Mesendoderm (in vitro differentiated cells): ENCODE results near the gene OSBPL10.

Source experiments
- DNase-seq: peaks from one replicate; pipeline ENCODE4 v3.0.0; 2013
- H2AK5ac ChIP-seq: 2 replicates; pipeline ENCODE4 v1.6.1; 2013; ENCODE audit warnings: low read length, inconsistent platforms
- H2BK120ac ChIP-seq: 2 replicates; pipeline ENCODE4 v1.6.1; 2013; ENCODE audit warnings: low read depth, mild to moderate bottlenecking, low read length, moderate library complexity, mixed read lengths
- H2BK15ac ChIP-seq: replicated peaks from 2 replicates; pipeline ENCODE4 v1.6.1; 2013; ENCODE audit warnings: low read depth, mild to moderate bottlenecking, moderate library complexity
- H2BK5ac ChIP-seq: 2 replicates; pipeline ENCODE4 v1.6.1; 2013; ENCODE audit warnings: low read length, inconsistent platforms
- H3K18ac ChIP-seq: 2 replicates; pipeline ENCODE4 v1.6.1; 2013; ENCODE audit warnings: mild to moderate bottlenecking, low read length, mixed read lengths
- H3K23ac ChIP-seq: one replicate; pipeline ENCODE4 v1.6.1; 2013; ENCODE audit warnings: low read length
- H3K27ac ChIP-seq: 2 replicates; pipeline ENCODE4 v1.5.1; 2013; ENCODE audit warnings: low read depth, mild to moderate bottlenecking, inconsistent platforms, low read length, moderate library complexity
- H3K27me3 ChIP-seq: 2 replicates; pipeline ENCODE4 v1.6.1; 2013; ENCODE audit warnings: low read length, control low read depth, mild to moderate bottlenecking, inconsistent platforms; ENCODE audit not compliant: insufficient read depth, poor library complexity
- H3K36me3 ChIP-seq: 2 replicates; pipeline ENCODE4 v1.6.1; 2013; ENCODE audit warnings: low read length, inconsistent platforms; ENCODE audit not compliant: control insufficient read depth, insufficient read depth
- H3K4ac ChIP-seq: one replicate; pipeline ENCODE4 v1.6.1; 2013; ENCODE audit warnings: low read depth, mild to moderate bottlenecking, low read length, moderate library complexity
- H3K4me1 ChIP-seq: 2 replicates; pipeline ENCODE4 v1.6.1; 2013; ENCODE audit warnings: low read depth, low read length, inconsistent platforms; ENCODE audit not compliant: control insufficient read depth
- H3K4me2 ChIP-seq: 2 replicates; pipeline ENCODE4 v1.6.1; 2013; ENCODE audit warnings: low read length
- H3K4me3 ChIP-seq: 2 replicates; pipeline ENCODE4 v1.5.1; 2013; ENCODE audit warnings: mild to moderate bottlenecking, low read length
- H3K56ac ChIP-seq: one replicate; pipeline ENCODE4 v1.6.1; 2013; ENCODE audit warnings: low read length
- H3K79me1 ChIP-seq: 2 replicates; pipeline ENCODE4 v1.6.1; 2013; ENCODE audit warnings: low read length, inconsistent platforms
- H3K79me2 ChIP-seq: 2 replicates; pipeline ENCODE4 v1.6.1; 2013; ENCODE audit warnings: mild to moderate bottlenecking, low read length; ENCODE audit not compliant: control insufficient read depth, insufficient read depth
- H3K9ac ChIP-seq: 2 replicates; pipeline ENCODE4 v1.6.1; 2013; ENCODE audit warnings: low read length, inconsistent platforms
- H4K5ac ChIP-seq: one replicate; pipeline ENCODE4 v1.6.1; 2013; ENCODE audit warnings: low read length
- H4K8ac ChIP-seq: one replicate; pipeline ENCODE4 v1.6.1; 2013; ENCODE audit warnings: low read depth, mild to moderate bottlenecking, control low read depth, low read length, moderate library complexity
- WGBS: extraction: QIAGEN DNeasy Blood & Tissue Kit; methylation state at CpG from one replicate; pipeline ENCODE4 v1.1.7; 2013; ENCODE audit warnings: low lambda C conversion rate, missing lambda C conversion rate; ENCODE audit not compliant: insufficient coverage; ENCODE audit errors: extremely low coverage; 5-methylcytosine and 5-hydroxymethylcytosine counted together

The OSBPL10 gene

DNA sequence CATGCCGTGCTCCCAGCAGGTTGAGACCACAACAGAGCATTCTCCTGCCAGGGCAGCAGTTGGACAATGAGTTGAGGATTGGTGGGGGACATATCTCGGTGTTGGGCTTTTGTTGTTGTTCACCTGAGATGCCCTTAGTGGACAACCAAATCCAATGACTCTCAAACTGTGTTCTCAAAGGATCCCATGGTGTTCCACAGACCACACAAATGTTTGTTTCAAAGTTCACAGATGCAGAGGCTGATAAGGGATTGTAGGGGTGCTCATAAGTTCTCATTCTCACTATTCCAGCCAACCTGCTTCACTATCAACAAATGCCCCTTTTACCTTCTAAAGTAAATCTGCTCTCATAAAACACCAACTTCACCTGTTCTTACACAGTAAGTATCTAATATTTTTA lies 159.9 kb downstream of the OSBPL10 start:
- Histone ChIP-seq H2AK5ac (no peak overlapping the region), H4K8ac (no peak overlapping the region), H2BK15ac (no peak overlapping the region), H3K4me3 (no peak overlapping the region), H2BK120ac (no peak overlapping the region), H3K9ac (no peak overlapping the region), H3K4ac (no peak overlapping the region), H3K79me1 (no peaks in the 10 kb centered on the region), H3K18ac (no peak overlapping the region), H3K27ac (no peak overlapping the region), H3K4me1 (no peaks in the 10 kb centered on the region), H3K4me2 (no peak overlapping the region), H4K5ac (no peak overlapping the region), H3K79me2 (no peaks in the 10 kb centered on the region), H3K27me3 (no peaks in the 10 kb centered on the region), H2BK5ac (no peak overlapping the region), H3K56ac (no peak overlapping the region), H3K23ac (no peak overlapping the region), H3K36me3 (no peaks in the 10 kb centered on the region)
- no peak for DNase-seq
- WGBS = no CpG with 5 or more reads among the region's 2 CpGs

DNA sequence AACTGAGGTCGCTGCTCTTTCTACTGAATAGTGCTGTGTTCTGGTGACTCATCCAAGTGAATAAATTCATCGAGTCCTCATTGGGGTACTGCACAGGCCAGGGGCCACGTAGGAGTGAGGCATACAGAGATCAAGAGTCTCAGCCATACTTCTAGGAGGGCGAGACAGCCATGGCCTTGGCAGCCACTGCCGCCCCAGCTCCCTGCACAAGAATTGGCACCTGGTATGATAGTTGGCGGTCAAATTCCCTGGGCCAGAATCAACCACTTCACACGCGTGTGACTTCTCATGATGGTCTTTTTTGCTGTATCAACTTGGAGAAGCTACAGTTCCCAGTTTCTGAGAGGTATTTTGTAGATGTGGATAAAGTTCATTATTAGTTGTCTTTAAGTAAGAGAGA lies 161.6 kb downstream of the OSBPL10 start:
- no peak overlapping the region for H3K23ac ChIP-seq
- no peaks in the 10 kb centered on the region for H3K79me2 ChIP-seq
- H2BK120ac ChIP-seq = no peak overlapping the region
- H2AK5ac ChIP-seq = no peak overlapping the region
- no peak overlapping the region for H3K27ac ChIP-seq
- no peaks in the 10 kb centered on the region for H3K27me3 ChIP-seq
- H3K56ac ChIP-seq = no peak overlapping the region
- no peak overlapping the region for H4K5ac ChIP-seq
- DNase-seq = no peak
- H4K8ac ChIP-seq = no peak overlapping the region
- no peak overlapping the region for H3K4me2 ChIP-seq
- no peaks in the 10 kb centered on the region for H3K79me1 ChIP-seq
- no peak overlapping the region for H2BK15ac ChIP-seq
- no peak overlapping the region for H2BK5ac ChIP-seq
- H3K4me3 ChIP-seq = no peak overlapping the region
- no CpG with 5 or more reads among the region's 8 CpGs for WGBS
- H3K36me3 ChIP-seq = no peaks in the 10 kb centered on the region
- no peak overlapping the region for H3K18ac ChIP-seq
- H3K9ac ChIP-seq = no peak overlapping the region
- peaks cover 3% of the 10 kb centered on the region for H3K4me1 ChIP-seq
- H3K4ac ChIP-seq = no peak overlapping the region

DNA sequence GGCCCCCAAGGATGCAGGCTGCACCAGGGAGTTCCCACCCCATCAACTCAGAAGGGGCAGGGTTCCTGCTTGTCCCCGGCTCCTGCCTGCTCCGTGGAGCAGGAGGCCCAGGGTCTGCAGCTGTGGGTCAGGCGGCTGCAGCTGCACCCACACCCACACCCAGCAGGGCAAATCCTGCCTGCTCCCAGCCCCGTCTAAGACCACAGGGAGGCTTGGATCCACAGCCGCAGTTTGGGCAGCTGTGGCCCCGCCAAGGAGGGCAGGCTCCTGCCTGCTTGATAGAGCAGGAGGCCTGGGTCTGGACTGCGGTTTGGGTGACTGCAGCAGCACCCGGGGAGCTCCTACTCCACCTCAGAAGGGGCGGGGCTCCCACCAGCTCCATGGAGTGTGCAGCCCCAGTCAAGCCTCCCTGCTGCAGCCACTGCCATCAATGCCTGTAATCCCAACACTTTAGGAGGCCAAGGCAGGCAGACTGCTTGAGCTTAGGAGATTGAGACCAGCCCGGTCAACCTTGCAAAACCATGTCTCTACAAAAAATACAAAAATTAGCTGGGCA lies 163.6 kb downstream of the OSBPL10 start:
- no peak overlapping the region for H3K18ac ChIP-seq
- no peaks in the 10 kb centered on the region for H3K36me3 ChIP-seq
- H3K56ac ChIP-seq = no peak overlapping the region
- no peak overlapping the region for H2BK5ac ChIP-seq
- H3K4me1 ChIP-seq = peaks cover 3% of the 10 kb centered on the region
- no peak overlapping the region for H4K5ac ChIP-seq
- H4K8ac ChIP-seq = no peak overlapping the region
- no peak overlapping the region for H2AK5ac ChIP-seq
- no peak overlapping the region for H2BK15ac ChIP-seq
- H2BK120ac ChIP-seq = no peak overlapping the region
- H3K4ac ChIP-seq = no peak overlapping the region
- no peak overlapping the region for H3K4me3 ChIP-seq
- H3K4me2 ChIP-seq = no peak overlapping the region
- no peaks in the 10 kb centered on the region for H3K27me3 ChIP-seq
- DNase-seq = no peak
- no peak overlapping the region for H3K27ac ChIP-seq
- H3K9ac ChIP-seq = no peak overlapping the region
- H3K79me1 ChIP-seq = no peaks in the 10 kb centered on the region
- no CpG with 5 or more reads among the region's 10 CpGs for WGBS
- no peaks in the 10 kb centered on the region for H3K79me2 ChIP-seq
- no peak overlapping the region for H3K23ac ChIP-seq

DNA sequence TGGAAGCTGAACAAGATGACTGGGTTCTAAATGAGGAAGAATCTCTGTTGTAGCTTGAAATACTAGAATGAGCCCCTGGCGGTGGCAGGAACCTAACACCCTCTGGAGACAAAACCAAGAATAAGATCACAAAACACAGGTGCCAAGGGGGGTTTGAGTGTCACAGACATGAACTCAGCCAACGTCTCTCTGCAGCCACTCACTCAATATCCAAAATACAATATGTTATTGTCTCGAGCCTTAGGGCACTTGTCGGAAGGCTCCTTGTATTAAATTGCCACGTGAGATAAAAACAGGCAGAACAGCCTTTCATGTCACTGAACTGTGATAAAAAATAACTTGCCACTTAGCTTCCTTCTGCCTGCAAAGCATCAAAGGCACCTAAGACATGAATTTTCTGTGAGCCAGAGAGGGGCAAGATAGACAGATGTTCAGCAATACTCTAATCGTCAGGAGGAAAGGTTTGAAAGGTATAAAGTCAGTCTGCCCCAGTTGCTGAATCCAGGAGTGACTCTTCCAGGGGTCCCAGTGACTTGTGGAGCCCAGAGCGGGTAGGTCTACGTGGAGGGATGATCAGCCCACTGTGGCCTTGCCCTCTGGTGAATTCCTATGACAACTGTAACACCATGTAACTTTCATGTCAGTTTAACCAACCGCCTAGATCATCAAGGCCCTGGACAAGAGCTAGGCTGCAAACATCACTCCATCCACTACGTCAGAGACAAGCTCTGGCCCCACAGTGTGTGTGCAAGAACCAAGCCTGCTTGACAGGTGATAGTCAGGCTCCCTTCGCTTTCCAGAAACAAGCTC lies 165.2 kb downstream of the OSBPL10 start:
- no peak overlapping the region for H2AK5ac ChIP-seq
- H4K8ac ChIP-seq = no peak overlapping the region
- no CpG with 5 or more reads among the region's 11 CpGs for WGBS
- no peak overlapping the region for H3K4me3 ChIP-seq
- H3K79me1 ChIP-seq = no peaks in the 10 kb centered on the region
- no peak overlapping the region for H3K4me2 ChIP-seq
- H3K18ac ChIP-seq = no peak overlapping the region
- no peak overlapping the region for H2BK15ac ChIP-seq
- peaks cover 3% of the 10 kb centered on the region for H3K4me1 ChIP-seq
- no peaks in the 10 kb centered on the region for H3K36me3 ChIP-seq
- no peak overlapping the region for H4K5ac ChIP-seq
- H3K9ac ChIP-seq = no peak overlapping the region
- no peak overlapping the region for H3K27ac ChIP-seq
- H3K4ac ChIP-seq = no peak overlapping the region
- no peak overlapping the region for H3K56ac ChIP-seq
- no peaks in the 10 kb centered on the region for H3K79me2 ChIP-seq
- no peak for DNase-seq
- no peaks in the 10 kb centered on the region for H3K27me3 ChIP-seq
- H2BK5ac ChIP-seq = no peak overlapping the region
- no peak overlapping the region for H2BK120ac ChIP-seq
- H3K23ac ChIP-seq = no peak overlapping the region

GRCh38 chr3:31815006-31815405 lies 166.1 kb downstream of the OSBPL10 start:
- Histone ChIP-seq H3K18ac (no peak overlapping the region), H4K8ac (no peak overlapping the region), H4K5ac (no peak overlapping the region), H3K4ac (no peak overlapping the region), H3K79me1 (no peaks in the 10 kb centered on the region), H3K4me2 (no peak overlapping the region), H2BK120ac (no peak overlapping the region), H2AK5ac (no peak overlapping the region), H3K79me2 (no peaks in the 10 kb centered on the region), H3K9ac (no peak overlapping the region), H2BK5ac (no peak overlapping the region), H3K36me3 (no peaks in the 10 kb centered on the region), H3K23ac (no peak overlapping the region), H3K27ac (no peak overlapping the region), H3K4me1 (peaks cover 3% of the 10 kb centered on the region), H3K27me3 (no peaks in the 10 kb centered on the region), H3K4me3 (no peak overlapping the region), H3K56ac (no peak overlapping the region), H2BK15ac (no peak overlapping the region)
- no peak for DNase-seq
- no CpG with 5 or more reads among the region's 6 CpGs for WGBS

DNA sequence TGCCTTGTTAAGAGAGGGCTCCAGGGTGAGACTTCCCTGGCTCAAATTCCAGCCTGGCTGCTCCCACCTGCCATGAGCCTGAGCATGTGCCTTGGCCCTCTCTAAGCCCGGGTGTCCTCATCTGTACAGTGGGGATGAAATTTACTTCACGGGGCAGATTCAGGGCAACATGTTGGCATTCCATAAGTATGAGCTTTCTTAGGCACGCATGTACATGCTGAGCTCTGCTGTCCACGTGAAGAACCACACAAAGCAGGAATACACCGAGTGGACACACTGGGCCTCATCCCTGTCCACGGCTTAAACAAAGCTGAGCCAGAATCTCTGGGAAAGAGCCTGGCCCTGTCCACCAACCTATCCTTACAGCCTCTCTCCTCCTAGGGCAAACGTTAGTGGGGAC lies 167.4 kb downstream of the OSBPL10 start:
- Histone ChIP-seq H2BK15ac (no peak overlapping the region), H3K79me1 (no peaks in the 10 kb centered on the region), H4K8ac (no peak overlapping the region), H3K18ac (no peak overlapping the region), H3K9ac (no peak overlapping the region), H3K79me2 (no peaks in the 10 kb centered on the region), H3K56ac (no peak overlapping the region), H3K4ac (no peak overlapping the region), H2BK120ac (no peak overlapping the region), H4K5ac (no peak overlapping the region), H3K27ac (no peak overlapping the region), H3K4me2 (no peak overlapping the region), H3K4me1 (peaks cover 3% of the 10 kb centered on the region), H2BK5ac (no peak overlapping the region), H2AK5ac (no peak overlapping the region), H3K23ac (no peak overlapping the region), H3K27me3 (no peaks in the 10 kb centered on the region), H3K4me3 (no peak overlapping the region), H3K36me3 (no peaks in the 10 kb centered on the region)
- DNase-seq = no peak
- no CpG with 5 or more reads among the region's 7 CpGs for WGBS
